A549 (cell line): ENCODE measurements around the gene POLR2F.

Experiments used
- CBX8 ChIP-seq: fragments of 200-600 bp; sonication (generic); IDR thresholded peaks from 2 replicates; pipeline ENCODE4 v1.6.1; 2016
- CHD4 ChIP-seq: fragments of 200-600 bp; sonication (generic); IDR thresholded peaks from 2 replicates; pipeline ENCODE4 v1.6.1; 2016; ENCODE audit warnings: antibody characterized with exemption, mild to moderate bottlenecking, borderline replicate concordance
- EP300 ChIP-seq, 2 experiments: fragments of >200 bp; sonication (Bioruptor Twin); formaldehyde crosslinking; IDR thresholded peaks; 2 replicates in 1 of 2; 3 replicates in 1 of 2; pipeline ENCODE4 v1.6.1; 2016 to 2017
- ESRRA ChIP-seq: fragments of 150-350 bp; IDR thresholded peaks from 2 replicates; pipeline ENCODE4 v1.6.1; 2014; ENCODE audit warnings: mild to moderate bottlenecking, low read length, borderline replicate concordance
- JUN ChIP-seq, 2 experiments: fragments of >200 bp; sonication (Bioruptor Twin); formaldehyde crosslinking; IDR thresholded peaks; 2 replicates in 1 of 2; 3 replicates in 1 of 2; pipeline ENCODE4 v1.6.1; 2016 to 2017
- JUNB ChIP-seq: fragments of >200 bp; sonication (Bioruptor Twin); formaldehyde crosslinking; IDR thresholded peaks from 2 replicates; pipeline ENCODE4 v1.6.1; 2016
- POLR2A ChIP-seq: IDR thresholded peaks from 2 replicates; pipeline ENCODE4 v1.6.1; 2012; ENCODE audit warnings: mild to moderate bottlenecking, low read length
- RAD21 ChIP-seq, 2 experiments: fragments of >200 bp in 1 of 2; sonication (Bioruptor Twin) in 1 of 2; formaldehyde crosslinking in 1 of 2; IDR thresholded peaks in 1 of 2; conservative IDR thresholded peaks in 1 of 2; 2 replicates in 1 of 2; 3 replicates in 1 of 2; pipeline ENCODE4 v1.6.1; 2012 to 2018; ENCODE audit warnings: inconsistent platforms in 1 of 2
- TF ChIP-seq, protein P1 (sequence below): fragments of >200 bp; sonication (Bioruptor Twin); formaldehyde crosslinking; IDR thresholded peaks from 3 replicates; pipeline ENCODE4 v1.5.1; 2016
- TF ChIP-seq, protein P2 (sequence below): fragments of 200-600 bp; sonication (generic); IDR thresholded peaks from 2 replicates; pipeline ENCODE4 v1.6.1; 2016; ENCODE audit warnings: antibody characterized with exemption, mild to moderate bottlenecking, moderate library complexity

- TF ChIP-seq, protein P1, sequence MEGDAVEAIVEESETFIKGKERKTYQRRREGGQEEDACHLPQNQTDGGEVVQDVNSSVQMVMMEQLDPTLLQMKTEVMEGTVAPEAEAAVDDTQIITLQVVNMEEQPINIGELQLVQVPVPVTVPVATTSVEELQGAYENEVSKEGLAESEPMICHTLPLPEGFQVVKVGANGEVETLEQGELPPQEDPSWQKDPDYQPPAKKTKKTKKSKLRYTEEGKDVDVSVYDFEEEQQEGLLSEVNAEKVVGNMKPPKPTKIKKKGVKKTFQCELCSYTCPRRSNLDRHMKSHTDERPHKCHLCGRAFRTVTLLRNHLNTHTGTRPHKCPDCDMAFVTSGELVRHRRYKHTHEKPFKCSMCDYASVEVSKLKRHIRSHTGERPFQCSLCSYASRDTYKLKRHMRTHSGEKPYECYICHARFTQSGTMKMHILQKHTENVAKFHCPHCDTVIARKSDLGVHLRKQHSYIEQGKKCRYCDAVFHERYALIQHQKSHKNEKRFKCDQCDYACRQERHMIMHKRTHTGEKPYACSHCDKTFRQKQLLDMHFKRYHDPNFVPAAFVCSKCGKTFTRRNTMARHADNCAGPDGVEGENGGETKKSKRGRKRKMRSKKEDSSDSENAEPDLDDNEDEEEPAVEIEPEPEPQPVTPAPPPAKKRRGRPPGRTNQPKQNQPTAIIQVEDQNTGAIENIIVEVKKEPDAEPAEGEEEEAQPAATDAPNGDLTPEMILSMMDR, result no peak
- TF ChIP-seq JUN (IDR thresholded peaks at IDR 0.05) (no peak), POLR2A (no peak), RAD21 (conservative IDR thresholded peaks at IDR 0.05 in 1 of 2, IDR thresholded peaks at IDR 0.05 in 1 of 2) (no peak), ESRRA (no peak), JUNB (no peak), EP300 (IDR thresholded peaks at IDR 0.05) (no peak), CHD4 (no peak), CBX8 (no peak)
- TF ChIP-seq, protein P2, sequence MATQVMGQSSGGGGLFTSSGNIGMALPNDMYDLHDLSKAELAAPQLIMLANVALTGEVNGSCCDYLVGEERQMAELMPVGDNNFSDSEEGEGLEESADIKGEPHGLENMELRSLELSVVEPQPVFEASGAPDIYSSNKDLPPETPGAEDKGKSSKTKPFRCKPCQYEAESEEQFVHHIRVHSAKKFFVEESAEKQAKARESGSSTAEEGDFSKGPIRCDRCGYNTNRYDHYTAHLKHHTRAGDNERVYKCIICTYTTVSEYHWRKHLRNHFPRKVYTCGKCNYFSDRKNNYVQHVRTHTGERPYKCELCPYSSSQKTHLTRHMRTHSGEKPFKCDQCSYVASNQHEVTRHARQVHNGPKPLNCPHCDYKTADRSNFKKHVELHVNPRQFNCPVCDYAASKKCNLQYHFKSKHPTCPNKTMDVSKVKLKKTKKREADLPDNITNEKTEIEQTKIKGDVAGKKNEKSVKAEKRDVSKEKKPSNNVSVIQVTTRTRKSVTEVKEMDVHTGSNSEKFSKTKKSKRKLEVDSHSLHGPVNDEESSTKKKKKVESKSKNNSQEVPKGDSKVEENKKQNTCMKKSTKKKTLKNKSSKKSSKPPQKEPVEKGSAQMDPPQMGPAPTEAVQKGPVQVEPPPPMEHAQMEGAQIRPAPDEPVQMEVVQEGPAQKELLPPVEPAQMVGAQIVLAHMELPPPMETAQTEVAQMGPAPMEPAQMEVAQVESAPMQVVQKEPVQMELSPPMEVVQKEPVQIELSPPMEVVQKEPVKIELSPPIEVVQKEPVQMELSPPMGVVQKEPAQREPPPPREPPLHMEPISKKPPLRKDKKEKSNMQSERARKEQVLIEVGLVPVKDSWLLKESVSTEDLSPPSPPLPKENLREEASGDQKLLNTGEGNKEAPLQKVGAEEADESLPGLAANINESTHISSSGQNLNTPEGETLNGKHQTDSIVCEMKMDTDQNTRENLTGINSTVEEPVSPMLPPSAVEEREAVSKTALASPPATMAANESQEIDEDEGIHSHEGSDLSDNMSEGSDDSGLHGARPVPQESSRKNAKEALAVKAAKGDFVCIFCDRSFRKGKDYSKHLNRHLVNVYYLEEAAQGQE, result no peak
Measured at GRCh38 chr22:37990862-37991261, 37.4 kb downstream of the POLR2F start.
